Measurements from ENCODE around the gene CCDC200.
A peak's percentile ranks its signal among the peaks of the same experiment; 100 is the strongest.

DNA sequence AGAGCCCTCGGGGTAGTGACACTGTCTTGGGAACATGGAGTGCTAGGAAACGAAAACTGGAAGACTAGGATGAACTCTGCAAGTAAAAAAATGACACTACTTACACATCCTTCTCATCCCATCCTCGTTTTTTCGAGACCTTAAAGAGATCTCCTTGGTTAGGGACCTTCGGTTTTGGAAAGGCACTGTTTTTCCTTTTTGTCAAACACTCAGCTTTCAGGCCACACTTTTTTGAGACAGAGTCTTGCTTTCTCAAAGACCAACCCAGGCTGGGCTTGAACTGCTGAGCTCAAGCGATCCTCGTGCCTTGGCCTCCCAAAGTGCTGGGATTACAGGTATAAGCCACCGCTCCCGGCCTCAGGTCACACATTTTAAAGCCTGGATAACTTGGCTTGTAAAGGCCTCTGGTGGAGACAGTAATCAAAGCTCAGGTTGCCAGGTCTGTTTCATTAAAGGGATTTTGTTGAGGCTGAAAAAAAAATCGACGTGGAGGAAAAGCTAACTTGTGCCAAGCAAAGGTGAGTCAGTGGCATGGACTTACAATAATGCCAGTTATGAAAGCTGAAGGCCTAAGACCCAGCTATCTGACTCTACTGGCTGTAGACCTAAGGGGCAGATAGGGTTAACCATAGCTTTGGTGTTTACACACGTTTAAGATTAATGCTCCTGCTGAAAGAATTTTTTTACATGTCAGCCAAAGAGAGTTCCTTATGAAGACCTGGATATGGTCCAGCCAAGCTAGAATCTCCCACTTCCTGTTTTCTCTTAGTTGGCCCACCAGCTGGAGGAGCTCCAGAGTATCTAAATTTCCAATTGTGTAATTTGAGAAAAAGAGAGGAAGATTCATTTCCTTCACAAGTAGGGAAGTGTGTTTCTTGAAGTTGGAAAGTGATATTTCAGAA is 56.6 kb downstream of the CCDC200 start:
- TF ChIP-seq CTCF (IDR thresholded peaks at IDR 0.05) (peak in 2 of 3 experiments; percentile 19 to 24), POLR2A (IDR thresholded peaks at IDR 0.05; ENCODE audit: low read depth) (no peak)
